ENCODE data around the gene EPHA8. TPM values are rescaled to one million over a fixed set of nuclear protein-coding genes. Genes with fewer than 3 reads are reported as not detected.

The EPHA8 gene
- total RNA-seq, 1 donor from 2014 or later, result not detected

GRCh38 chr1:22651941-22652856 is 88.9 kb downstream of the EPHA8 start:
- intact Hi-C loops (cut with DNase I), result no loop called here
- ATAC-seq (peak; percentile 61), DNase-seq (ENCODE audit: missing footprints) (no peak)

DNA sequence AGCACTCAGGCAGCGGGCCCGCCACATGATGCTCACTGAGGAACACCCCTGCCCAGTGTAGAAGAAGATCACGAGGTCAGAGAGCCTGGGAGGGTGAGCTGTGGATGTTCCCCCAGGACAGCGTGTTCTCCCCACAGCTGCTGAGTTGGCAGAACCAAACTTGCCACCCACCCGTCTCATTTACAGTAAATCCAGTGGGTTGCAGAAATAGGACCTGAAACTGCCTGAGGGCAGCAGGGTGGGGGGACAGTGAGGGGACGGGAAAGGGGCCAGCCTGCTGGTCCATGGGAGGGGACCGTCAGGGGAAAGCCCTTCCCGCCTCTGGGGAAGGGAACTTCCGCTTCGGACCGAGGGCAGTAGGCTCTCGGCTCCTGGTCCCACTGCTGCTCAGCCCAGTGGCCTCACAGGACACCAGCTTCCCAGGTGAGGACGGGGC is 89.6 kb downstream of the EPHA8 start, which contains the start of gene C1QB:
Gene C1QB, plus strand, starts transcription at position 356 of the 436 bp plus-strand sequence. CDS start 6,227 bp downstream, outside the sequence.
- intact Hi-C loops (cut with DNase I), result no loop called here
- ATAC-seq (peak; percentile 79), DNase-seq (ENCODE audit: missing footprints) (peak; percentile 78)

Small RNAs within 50 kb of the gene (microRNA-seq; reads per million reads assigned to microRNA genes)
- not detected for gene MIR6127

Other genes with a start within 250 kb of the EPHA8 start
- 17.9 TPM for gene ZBTB40, start 111.6 kb upstream of the EPHA8 start, total RNA-seq
- gene C1QA, start 73.1 kb downstream of the EPHA8 start, total RNA-seq, result 124 TPM
- 140 TPM for gene C1QC, start 80.1 kb downstream of the EPHA8 start, total RNA-seq
- gene C1QB, start 89.7 kb downstream of the EPHA8 start, total RNA-seq, result 165 TPM
- gene EPHB2, start 147.3 kb downstream of the EPHA8 start, total RNA-seq, result 3.5 TPM